ENCODE measurements around the gene ARMH4.

The ARMH4 gene

GRCh38 chr14:57987596-57988300 lies 164.3 kb downstream of the ARMH4 start:
- no peaks in the 10 kb centered on the region for H3K36me3 ChIP-seq (ENCODE audit: insufficient read depth, low read length)
- no peak overlapping the region for H3K4me2 ChIP-seq (ENCODE audit: insufficient read depth, low read length)
- H2AFZ ChIP-seq (ENCODE audit: low read depth, low read length), result no peak overlapping the region
- no peak for ATAC-seq (ENCODE audit: insufficient read depth, low read depth)
- H3K27me3 ChIP-seq (ENCODE audit: insufficient read depth, low read length, poor library complexity), result peaks cover 13% of the 10 kb centered on the region
- no peak for DNase-seq
- no peak for TF ChIP-seq CTCF (IDR thresholded peaks at IDR 0.05; ENCODE audit: borderline replicate concordance, extremely low read depth, low read length, poor library complexity, severe bottlenecking)
- no peak for TF ChIP-seq EZH2 (IDR thresholded peaks at IDR 0.05; ENCODE audit: borderline replicate concordance, low read depth, low read length, severe bottlenecking)
- H3K9ac ChIP-seq (ENCODE audit: low read depth, low read length), result no peak overlapping the region
- no peak overlapping the region for H3K27ac ChIP-seq (ENCODE audit: low read length)
- no peaks in the 10 kb centered on the region for H3K79me2 ChIP-seq (ENCODE audit: insufficient read depth, low read length)
- H4K20me1 ChIP-seq (ENCODE audit: insufficient read depth, low read length), result no peaks in the 10 kb centered on the region
- no peaks in the 10 kb centered on the region for H3K4me1 ChIP-seq (ENCODE audit: insufficient read depth, low read length)
- H3K9me3 ChIP-seq (ENCODE audit: insufficient read depth, low read length, severe bottlenecking), result no peaks in the 10 kb centered on the region
- no peak overlapping the region for H3K4me3 ChIP-seq (ENCODE audit: low read depth in 1 of 2, low read length in 2 of 2)

- Histone ChIP-seq H3K4me2 (ENCODE audit: insufficient read depth, low read length) (no peak overlapping the region), H3K4me1 (ENCODE audit: insufficient read depth, low read length) (no peaks in the 10 kb centered on the region), H3K79me2 (ENCODE audit: insufficient read depth, low read length) (no peaks in the 10 kb centered on the region), H3K9me3 (ENCODE audit: insufficient read depth, low read length, severe bottlenecking) (no peaks in the 10 kb centered on the region), H2AFZ (ENCODE audit: low read depth, low read length) (no peak overlapping the region), H3K4me3 (ENCODE audit: low read depth in 1 of 2, low read length in 2 of 2) (no peak overlapping the region), H3K27me3 (ENCODE audit: insufficient read depth, low read length, poor library complexity) (peaks cover 10% of the 10 kb centered on the region), H4K20me1 (ENCODE audit: insufficient read depth, low read length) (no peaks in the 10 kb centered on the region), H3K9ac (ENCODE audit: low read depth, low read length) (no peak overlapping the region), H3K36me3 (ENCODE audit: insufficient read depth, low read length) (no peaks in the 10 kb centered on the region), H3K27ac (ENCODE audit: low read length) (no peak overlapping the region)
- DNase-seq (no peak), ATAC-seq (ENCODE audit: insufficient read depth, low read depth) (no peak)
- no peak for TF ChIP-seq CTCF (IDR thresholded peaks at IDR 0.05; ENCODE audit: borderline replicate concordance, extremely low read depth, low read length, poor library complexity, severe bottlenecking)
- no peak for TF ChIP-seq EZH2 (IDR thresholded peaks at IDR 0.05; ENCODE audit: borderline replicate concordance, low read depth, low read length, severe bottlenecking)
Measured at GRCh38 chr14:57987051-57987450, 165.0 kb downstream of the ARMH4 start.

- H3K36me3 ChIP-seq (ENCODE audit: insufficient read depth, low read length), result no peaks in the 10 kb centered on the region
- H3K79me2 ChIP-seq (ENCODE audit: insufficient read depth, low read length), result no peaks in the 10 kb centered on the region
- no peak overlapping the region for H3K27ac ChIP-seq (ENCODE audit: low read length)
- no peaks in the 10 kb centered on the region for H4K20me1 ChIP-seq (ENCODE audit: insufficient read depth, low read length)
- DNase-seq (peak; percentile 32), ATAC-seq (ENCODE audit: insufficient read depth, low read depth) (peak; percentile 77; the same call in 2 of the 3 replicates)
- no peaks in the 10 kb centered on the region for H3K4me1 ChIP-seq (ENCODE audit: insufficient read depth, low read length)
- no peaks in the 10 kb centered on the region for H3K9me3 ChIP-seq (ENCODE audit: insufficient read depth, low read length, severe bottlenecking)
- H3K4me2 ChIP-seq (ENCODE audit: insufficient read depth, low read length), result no peak overlapping the region
- peaks cover 16% of the 10 kb centered on the region for H3K27me3 ChIP-seq (ENCODE audit: insufficient read depth, low read length, poor library complexity)
- no peak overlapping the region for H3K4me3 ChIP-seq (ENCODE audit: low read depth in 1 of 2, low read length in 2 of 2)
- no peak overlapping the region for H2AFZ ChIP-seq (ENCODE audit: low read depth, low read length)
- TF ChIP-seq EZH2 (IDR thresholded peaks at IDR 0.05; ENCODE audit: borderline replicate concordance, low read depth, low read length, severe bottlenecking), result no peak
- no peak for TF ChIP-seq CTCF (IDR thresholded peaks at IDR 0.05; ENCODE audit: borderline replicate concordance, extremely low read depth, low read length, poor library complexity, severe bottlenecking)
- no peak overlapping the region for H3K9ac ChIP-seq (ENCODE audit: low read depth, low read length)
Measured at GRCh38 chr14:57982804-57983634, 169.0 kb downstream of the ARMH4 start.

All from DND-41 (cell line).